ENCODE data around the gene HSD17B2.

DNA sequence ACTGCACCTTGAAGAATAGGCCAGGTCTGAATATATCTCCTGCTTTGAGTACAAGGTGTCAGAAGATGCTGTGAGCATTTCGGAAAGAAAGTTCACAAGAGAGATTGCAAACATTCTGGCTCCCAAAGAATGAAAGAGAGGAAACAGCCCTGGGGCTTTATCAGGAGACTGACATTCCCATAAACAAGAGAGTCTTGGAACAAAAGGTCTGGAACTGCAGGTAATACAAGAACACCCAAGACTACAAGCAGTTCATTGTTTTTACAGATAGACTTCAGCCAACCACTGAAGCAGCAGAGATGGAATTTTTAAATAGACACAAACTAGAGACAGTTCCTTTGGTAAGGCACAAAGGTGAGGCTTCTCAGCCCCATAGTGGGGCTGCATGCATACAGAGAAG, 14.4 kb downstream of the HSD17B2 start:
- TF ChIP-seq, protein P1, sequence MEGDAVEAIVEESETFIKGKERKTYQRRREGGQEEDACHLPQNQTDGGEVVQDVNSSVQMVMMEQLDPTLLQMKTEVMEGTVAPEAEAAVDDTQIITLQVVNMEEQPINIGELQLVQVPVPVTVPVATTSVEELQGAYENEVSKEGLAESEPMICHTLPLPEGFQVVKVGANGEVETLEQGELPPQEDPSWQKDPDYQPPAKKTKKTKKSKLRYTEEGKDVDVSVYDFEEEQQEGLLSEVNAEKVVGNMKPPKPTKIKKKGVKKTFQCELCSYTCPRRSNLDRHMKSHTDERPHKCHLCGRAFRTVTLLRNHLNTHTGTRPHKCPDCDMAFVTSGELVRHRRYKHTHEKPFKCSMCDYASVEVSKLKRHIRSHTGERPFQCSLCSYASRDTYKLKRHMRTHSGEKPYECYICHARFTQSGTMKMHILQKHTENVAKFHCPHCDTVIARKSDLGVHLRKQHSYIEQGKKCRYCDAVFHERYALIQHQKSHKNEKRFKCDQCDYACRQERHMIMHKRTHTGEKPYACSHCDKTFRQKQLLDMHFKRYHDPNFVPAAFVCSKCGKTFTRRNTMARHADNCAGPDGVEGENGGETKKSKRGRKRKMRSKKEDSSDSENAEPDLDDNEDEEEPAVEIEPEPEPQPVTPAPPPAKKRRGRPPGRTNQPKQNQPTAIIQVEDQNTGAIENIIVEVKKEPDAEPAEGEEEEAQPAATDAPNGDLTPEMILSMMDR (IDR thresholded peaks at IDR 0.05; ENCODE audit: low read depth, low read length, poor library complexity, severe bottlenecking), result no peak
- no peak for TF ChIP-seq EZH2phosphoT487 (IDR thresholded peaks at IDR 0.05; ENCODE audit: borderline replicate concordance, low read length)
